GM18502 (cell line): ENCODE data around the gene ZNF511.

ENCODE experiments used
- ATAC-seq: cut with Tn5 transposase; IDR thresholded peaks from one replicate; pipeline ENCODE4 v1.9.1; 2021; ENCODE audit warnings: mild to moderate bottlenecking; ENCODE audit not compliant: unreplicated experiment, poor library complexity

Gene ZNF511

DNA sequence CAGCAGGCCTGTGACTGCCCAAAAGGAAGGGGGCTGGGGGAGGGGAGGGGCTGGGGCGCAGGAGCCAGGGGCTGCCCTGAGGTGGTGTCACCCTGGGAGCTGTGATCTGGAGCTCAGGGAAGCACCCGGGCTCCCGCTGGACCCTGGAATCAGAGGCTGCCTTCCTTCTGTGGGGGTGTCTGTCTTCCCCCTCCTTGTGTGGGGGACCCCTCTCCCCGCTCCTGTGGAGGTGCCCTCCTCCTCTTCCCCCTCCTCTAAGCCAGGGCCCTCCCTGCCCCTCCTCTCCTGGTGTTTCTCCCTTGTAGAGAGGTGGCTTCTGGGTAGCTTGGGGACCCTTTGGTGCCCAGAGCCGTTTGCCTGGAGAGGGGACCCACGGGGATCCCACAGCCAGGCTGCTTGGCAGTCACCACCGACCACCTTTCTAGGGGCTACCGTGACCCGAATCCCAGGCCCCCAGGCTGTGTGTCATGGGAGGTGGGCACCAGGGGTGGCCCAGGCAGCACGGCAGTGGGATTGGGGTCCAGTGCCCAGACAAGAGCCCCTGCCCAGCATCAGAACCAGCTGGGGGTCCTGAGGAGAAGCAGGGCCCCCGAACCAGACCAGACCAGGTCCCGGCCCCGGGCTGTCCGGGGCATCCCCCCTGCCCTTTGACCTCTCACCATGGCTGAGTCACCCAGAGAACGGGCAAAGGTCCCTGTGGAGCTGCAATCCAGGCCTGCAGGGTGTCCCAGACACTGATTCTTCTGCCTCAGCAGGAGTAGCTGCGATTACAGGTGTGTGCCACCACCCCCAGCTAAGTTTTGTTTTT is 39.2 kb downstream of the ZNF511 start:
- no peak for ATAC-seq

DNA sequence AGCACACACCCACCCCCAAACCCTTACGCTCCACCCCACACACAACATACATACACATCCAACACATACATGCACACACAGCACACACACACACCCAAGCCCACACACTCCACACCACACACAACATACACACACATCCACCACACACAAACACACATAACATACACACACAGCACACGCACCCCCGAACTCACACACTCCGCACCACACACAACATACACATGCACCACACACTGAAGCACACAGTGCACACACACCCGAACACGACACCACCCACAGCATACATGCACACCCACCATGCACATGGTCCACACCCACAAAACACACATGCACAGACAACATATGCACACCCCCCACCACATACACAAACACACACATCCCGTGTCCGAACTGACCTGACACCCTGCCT is 40.5 kb downstream of the ZNF511 start:
- ATAC-seq: no peak

DNA sequence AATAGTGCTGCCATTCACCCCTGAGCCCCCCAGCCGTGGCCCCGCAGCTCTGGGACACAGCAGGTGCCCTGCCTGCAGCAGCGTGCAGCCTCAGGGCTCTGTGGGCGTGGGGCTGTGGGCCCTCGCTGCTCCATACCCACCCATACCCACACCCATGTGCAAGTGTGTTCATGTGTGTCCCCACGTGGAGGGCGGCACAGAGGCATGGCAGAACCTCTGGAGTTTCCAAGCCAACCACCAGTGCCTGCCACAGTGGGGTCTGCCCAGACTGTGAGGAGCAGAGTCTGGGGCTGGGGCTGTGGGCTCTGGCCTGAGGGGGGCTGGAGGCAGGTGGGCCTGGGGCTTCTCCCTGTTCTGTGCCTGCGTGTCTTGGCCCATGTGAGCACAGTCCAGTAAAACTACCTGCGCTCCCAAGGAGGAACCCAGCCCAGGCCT is 40.9 kb downstream of the ZNF511 start:
- ATAC-seq: no peak

DNA sequence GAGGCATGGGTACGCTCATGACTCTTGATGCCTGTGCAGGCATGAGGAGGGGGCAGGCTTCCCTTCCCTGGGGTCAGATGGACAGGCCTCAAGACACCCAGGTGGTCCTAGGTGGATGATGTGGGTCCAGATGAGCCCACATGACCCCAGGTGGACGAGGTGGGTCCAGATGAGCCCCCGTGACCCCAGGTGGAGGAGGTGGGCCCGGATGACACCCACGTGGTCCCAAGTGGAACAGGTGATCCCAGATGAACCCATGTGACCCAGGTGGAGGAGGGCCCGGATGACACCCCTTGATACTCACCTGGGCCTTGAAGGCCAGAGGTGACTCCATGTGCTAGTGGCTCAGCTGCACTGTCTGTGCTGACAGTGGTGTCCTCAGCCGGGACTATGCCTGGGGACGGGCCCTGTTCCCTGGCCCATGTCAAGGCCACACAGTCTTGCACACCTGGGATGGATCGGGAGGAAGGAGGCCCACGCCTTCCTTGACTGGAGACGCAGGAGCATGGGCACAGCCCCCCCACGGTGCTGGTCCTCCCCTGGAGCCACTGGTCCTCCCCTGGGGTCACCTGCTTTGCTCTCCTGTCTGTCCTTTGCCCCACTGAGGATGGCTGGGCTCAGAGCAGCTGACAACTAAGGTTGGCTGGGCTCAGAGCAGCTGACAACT is 41.7 kb downstream of the ZNF511 start:
- ATAC-seq: no peak

DNA sequence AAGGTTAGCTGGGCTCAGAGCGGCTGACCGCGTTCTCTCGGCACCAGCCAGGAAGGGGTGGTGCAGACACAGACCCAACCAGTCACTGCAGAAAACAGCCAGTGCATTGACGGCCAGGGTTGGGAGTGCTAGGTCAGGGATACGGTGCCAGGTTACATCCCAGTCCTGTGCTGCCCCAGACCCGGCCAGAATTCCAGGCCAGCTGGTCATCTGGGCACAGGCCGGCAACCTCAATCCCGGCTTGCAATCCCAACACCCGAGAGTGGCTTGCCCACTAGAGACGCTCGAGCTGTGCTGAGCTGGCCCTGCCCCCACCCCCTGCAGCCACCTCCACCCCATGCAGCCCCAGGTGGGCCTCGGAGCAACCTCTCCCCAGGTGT is 42.2 kb downstream of the ZNF511 start:
- no peak for ATAC-seq

DNA sequence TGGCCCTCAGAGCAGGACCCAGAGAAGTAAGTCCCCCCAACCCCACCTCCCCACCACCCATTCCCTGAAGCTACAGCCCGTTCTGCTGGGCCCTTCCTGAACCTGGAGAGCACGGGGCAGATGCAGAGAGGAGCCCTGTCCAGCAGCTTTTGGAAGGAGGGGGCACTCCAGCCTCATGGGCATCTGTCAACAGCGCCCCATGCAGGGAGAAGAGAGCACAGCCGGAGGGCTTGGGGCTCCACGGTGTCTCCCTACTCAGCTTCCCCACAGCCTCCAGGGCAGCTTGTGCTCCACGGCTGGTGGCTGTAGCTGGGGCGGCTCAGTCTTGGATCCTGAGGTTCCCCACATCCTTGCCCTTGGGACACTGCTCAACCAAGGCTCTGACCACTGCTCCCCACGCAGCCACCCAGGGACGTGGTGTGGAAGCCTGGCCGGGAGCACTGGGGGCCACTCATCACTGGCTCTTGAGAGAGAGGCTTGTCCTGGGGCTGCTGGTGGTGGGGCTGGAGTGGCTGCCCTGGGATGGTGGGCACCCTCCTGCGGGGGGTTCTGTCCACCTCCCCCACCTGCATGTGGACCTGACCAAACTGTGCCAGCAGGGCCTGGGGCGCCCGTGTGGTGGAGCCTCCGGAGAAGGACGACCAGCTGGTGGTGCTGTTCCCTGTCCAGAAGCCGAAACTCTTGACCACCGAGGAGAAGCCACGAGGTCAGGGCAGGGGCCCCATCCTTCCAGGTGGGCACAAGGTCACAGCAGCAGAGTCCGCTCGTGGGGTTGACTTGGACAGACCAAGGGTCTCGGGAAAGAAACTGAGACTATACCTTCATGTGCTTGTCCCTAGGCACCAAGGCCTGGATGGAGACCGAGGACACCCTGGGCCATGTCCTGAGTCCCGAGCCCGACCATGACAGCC is 42.9 kb downstream of the ZNF511 start:
- no peak for ATAC-seq

DNA sequence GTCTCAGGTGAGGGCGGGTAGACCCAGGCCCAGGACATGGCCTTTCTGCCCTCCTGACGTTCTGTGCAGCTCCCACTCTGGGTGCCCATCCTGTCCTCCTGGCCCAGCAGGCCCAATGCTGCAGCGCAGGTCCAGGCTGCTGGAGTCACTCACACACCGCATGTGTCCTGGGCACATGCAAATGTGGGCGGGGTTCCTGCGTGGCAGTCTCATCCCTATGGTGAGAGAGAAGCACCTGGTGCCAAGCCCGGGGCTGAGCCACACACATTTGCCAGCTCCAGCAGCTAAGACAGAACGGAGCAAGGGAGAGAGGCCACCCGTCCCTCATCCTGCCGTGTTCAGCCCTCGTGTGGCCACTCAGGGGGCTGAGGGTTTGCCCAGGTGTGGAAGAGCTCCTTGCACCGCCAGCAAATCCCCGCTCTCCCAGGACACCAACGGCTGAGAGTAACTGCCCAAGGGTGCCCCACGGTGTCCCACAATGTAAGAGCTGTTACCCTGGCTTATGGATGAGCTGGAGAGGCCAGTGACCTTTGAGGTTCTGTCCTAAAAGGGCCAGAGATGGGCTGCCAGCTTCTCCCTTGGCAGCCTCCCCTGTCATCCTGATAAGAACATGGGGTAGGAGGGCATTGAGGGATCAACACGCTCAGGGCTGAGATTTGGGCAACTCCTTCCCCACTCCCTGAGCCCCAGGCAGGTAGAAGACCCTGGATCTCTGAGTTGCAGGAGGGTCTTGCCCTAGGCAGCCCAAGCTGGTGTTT is 44.7 kb downstream of the ZNF511 start:
- no peak for ATAC-seq

DNA sequence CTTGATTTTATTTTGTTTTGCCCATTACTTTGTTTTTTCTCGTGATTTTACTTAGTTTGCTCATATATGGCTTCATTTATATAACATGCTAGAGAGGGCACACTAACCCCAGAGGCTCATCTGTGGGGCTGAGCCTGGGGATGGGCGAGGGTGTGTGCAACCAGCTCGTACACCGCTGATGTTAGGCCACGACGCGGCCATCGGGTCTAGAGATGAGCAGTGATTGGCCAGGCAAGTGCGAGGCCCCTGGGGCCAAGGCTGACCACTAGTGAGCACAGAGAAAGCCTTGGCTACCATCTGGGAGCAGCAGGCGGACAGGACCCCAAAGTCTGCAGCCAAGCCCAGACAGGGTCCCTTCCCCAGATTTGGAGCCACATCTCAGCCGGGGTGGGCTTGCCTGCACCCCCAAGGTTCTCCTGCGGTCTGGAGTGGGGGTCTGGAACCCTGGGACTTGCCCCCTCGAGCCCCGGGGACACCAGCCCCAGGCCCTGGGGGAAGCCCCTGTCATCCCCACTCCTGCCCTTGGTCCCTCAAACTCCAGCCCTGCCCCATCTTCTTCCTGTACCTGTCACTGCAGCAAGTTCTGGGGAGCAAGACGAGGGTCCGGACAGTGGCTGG is 45.4 kb downstream of the ZNF511 start:
- ATAC-seq: no peak

DNA sequence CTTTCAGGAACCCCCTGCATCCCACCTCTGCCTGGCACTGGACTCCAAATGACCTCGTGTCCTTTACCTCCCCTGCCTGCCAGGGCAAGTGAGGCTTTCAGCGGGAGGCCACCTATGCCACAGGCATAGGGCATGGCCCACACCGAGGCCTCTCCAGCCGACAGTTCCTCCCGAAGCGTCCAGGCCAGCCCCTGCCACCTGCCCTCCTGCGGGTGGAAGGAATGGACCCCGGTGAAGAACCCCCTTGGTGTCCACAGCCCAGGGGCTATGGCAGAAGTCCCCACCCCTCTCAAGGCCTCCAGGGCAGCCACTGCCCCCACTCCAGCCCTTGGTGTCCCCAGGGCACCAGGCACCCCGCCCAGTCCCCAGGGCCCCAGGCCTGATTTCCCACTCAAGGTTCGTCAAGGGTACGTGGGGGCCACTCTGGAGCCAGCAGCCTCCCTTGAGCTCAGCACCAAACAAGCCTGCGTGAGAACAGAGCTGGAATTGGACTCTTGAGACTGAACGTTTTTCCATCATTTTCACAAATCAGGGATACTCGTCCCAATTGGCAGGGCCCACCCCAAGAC is 46.0 kb downstream of the ZNF511 start:
- no peak for ATAC-seq

DNA sequence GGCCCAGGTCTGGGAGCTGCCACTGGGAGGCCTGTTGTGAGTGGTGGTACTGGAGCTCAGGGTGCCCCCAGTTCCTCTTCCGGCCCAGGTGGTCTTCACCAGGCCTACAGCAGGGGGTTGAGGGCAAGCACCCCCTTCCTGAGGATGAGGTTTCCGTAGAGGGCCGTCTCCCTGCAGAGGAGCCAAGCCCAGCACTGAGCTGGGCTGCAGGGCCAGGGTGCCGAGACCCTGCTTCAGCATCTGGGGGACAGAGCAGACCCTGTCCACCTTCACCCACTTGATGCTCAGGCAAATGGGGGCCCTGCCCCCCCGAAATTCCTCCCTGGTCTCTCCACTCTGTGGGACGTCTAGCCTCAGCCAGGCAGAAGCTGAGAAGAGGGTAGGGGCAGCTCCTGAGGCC is 46.6 kb downstream of the ZNF511 start:
- ATAC-seq: no peak

DNA sequence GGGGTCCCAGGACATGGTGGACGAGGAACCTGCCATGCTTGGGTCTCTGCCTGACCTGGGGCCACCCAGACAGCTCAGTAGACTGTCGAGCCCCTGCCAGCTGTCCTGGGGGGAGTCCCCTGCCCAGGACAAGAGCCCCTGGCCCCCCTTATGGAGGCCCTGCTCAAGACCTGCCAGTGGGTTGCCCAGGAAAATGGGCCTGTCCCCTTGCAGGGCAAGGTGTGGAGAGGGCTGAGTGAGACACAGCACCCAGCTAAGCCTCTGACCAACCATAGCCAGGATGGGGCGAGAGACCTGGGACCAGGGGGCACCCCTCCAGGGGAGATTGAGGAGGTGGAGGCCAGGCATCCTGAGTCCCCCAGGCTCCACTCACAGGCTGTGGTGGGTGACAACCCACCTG is 47.3 kb downstream of the ZNF511 start:
- no peak for ATAC-seq

DNA sequence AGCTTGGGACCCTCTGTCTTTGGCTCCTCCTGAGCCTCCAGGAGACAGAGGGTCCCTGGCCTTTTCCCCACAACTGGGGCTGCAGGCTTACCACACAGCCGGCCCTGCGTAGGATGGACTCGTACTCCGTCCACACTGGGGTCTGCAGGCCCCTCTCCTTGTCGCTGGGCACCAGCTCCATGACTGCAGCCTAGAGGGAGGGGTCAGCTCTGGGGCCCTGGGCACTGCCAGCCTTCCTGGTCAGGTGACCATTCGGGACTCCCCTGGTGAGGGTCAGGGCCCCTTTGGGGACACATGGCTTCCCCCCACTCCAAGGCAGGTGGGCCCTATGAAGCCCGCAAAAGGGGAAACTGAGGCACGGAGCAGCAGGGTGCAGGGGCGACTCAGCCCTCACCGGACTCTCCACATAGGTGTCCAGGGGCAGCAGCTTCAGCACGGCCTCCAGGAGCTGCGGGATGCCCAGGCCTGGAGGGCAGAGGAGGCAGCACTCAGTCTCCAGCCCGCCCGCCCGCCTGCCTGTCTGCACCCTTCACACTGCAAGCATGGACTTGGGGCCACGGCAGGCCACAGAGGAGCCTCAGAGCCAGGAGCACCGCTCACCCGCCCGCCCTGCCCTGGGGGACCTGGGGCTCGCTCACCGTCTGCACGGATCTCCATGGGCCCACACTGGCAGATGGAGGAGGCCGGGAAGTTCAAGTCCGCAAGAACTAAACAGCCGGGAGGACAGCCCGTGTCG is 48.0 kb downstream of the ZNF511 start:
- no peak for ATAC-seq

DNA sequence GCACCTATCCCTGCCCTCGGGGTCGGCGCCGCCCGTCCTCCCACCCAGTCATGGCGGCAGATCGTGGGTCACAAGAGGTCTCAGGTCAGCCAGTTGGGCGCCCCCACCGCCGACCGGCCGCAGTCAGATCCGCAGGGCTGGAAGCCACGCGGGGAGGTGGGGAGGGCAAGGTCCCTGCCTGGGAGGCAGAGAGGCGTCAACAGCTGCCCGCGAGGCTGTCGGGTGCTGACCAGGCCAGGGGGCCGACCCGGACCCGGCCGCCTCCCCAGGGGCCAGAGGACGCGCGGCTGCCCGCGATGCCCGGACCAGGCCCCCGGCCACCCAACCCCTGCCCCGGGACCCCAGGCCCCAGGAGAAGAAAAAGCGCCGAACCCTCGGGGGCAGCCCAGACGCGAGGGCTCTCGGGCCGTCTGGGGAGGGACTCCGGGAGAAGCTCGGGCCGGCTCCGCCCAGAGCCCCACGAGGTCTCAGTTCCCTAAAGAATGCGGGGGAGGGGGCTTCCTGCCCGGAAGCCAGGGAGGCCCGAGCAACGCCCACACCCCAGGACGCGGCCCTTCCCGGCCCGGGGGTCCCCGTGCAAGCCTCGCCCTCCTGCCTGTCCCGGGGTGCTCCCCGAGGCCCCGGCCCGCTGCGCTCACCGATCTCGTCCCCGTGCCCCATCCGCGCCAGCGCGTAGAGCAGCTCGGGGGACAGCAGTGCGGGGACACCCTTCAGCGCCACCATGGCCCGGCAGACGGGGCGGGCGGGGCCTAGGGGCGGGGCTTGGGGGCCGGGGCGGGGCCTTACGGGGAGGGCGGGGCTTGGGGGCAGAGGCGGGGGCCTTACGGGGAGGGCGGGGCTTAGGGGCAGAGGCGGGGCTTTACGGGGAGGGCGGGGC is 48.8 kb downstream of the ZNF511 start, which contains the start of gene FUOM:
Gene FUOM (minus strand): TSS at position 735 of the 877 bp plus-strand sequence. CDS start 12 bp downstream, at position 723.
- ATAC-seq: peak; percentile 75

DNA sequence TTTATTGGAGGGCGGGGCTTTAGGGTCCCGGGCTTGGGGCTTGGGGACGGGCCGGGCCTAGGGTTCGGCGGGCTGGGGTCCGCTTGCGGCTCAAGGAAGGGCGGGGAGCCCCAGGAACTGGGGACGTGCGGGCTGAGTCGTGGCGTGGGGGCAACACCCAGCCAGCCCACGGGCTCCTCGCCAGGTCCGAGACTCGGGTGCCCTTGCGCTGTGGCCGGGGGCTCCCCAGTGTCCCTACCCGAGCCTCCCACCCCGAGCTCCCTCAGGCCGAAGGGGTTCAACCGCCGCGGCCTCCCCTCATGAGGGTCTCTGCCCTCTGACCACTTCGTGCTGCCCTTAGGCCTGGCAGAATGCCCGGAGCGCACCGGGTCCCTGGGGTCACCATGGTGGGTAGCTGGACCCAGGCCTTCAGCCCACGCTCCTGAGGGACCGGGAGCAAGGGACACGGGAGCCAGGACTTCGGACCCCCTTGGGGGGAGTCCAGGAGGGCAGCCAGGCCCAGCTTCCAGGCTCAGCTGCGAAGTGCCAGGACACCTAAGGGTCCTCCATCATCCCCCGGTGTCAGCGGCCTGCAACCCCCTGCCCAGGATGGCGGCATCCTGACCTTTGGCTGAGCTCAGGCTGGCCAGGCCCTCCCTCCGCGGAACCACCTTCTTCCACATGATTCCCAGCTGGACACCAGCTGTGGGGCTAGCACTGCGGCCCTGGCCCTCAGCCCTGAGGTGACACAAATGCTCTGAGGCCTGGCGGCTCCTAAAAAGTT is 49.6 kb downstream of the ZNF511 start:
- no peak for ATAC-seq

DNA sequence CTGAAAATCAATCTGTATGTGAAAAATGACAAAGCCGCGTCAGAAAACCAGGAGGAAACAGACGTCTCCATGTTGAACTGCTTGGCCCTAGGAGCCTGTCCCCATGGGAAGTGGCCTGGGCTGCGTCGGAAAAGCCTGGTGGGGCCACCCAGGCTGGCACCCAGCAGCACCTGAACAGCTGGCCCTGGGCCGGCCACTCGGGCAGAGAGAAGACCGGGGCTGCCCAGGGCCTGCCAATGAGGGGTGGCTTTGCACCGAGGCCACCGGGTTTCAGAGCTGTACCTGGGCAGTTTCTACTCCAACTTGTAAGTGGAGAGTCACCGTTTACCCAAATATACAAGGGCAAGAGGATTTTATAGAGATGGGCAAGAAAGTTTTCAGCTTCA is 50.2 kb downstream of the ZNF511 start:
- ATAC-seq: no peak

DNA sequence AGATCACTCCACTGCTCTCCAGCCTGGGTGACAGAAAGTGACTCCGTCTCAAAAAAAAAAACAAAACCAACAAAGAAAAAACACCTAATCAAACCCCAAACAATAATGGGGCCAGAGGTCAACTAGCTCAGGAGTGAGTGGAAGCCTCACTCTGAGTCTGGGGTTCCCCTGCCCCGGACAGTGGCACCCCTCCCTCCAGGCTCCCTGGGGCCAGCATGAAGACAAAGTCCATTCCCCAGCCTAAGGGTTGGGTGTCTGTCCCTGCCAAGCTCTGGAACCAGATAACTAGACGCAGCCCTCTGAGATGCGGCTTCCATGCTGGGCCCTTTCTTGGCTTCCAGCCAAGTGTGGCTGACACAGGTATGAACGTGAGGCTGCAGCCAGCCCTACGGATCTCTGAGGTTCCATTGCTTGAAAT is 50.8 kb downstream of the ZNF511 start:
- ATAC-seq: no peak
